GM10266 (cell line): ENCODE results near the gene BUB3.

ENCODE experiments used
- DNase-seq: peaks from one replicate; pipeline ENCODE4 v3.0.0; 2012; ENCODE audit errors: extremely low spot score
- TF ChIP-seq, protein P1 (sequence below): IDR thresholded peaks from 2 replicates; pipeline ENCODE4 v1.5.1; 2012; ENCODE audit warnings: mild to moderate bottlenecking, low read depth; ENCODE audit not compliant: control insufficient read depth, insufficient read depth; ENCODE audit errors: missing control alignments

Gene BUB3

DNA sequence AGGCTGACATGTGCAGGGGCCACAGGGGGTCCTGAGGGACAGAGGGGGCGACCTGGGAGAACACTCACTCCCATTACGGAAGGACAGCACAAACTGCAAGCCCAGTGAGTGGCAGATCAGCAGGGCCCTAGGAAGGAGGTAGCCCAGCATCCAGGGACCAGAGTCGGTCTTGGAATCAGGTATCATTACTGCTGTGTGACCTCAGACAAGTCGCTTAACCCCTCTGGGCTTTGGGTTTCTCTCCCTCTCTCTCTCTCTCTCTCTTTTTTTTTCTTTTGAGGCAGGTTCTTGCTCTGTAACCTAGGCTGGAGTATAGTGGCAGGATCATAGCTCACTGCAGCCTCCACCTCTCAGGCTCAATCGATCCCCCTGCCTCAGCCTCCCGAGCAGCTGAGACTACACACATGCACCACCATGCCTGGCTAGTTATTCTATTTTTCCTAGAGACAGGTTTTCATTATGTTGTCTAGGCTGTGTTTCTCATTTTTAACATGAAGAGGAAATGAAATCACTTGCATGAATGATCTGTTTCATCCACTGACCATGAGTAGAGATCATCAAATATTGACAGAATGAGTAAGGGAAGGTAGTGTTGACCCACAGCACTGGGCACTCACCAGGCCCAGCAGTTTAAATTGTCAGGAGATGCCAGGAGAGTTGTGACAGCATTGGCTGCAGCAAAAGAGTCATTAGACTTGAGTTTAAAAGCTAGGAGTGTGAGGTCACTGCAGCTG is 49.4 kb downstream of the BUB3 start:
- TF ChIP-seq, protein P1, sequence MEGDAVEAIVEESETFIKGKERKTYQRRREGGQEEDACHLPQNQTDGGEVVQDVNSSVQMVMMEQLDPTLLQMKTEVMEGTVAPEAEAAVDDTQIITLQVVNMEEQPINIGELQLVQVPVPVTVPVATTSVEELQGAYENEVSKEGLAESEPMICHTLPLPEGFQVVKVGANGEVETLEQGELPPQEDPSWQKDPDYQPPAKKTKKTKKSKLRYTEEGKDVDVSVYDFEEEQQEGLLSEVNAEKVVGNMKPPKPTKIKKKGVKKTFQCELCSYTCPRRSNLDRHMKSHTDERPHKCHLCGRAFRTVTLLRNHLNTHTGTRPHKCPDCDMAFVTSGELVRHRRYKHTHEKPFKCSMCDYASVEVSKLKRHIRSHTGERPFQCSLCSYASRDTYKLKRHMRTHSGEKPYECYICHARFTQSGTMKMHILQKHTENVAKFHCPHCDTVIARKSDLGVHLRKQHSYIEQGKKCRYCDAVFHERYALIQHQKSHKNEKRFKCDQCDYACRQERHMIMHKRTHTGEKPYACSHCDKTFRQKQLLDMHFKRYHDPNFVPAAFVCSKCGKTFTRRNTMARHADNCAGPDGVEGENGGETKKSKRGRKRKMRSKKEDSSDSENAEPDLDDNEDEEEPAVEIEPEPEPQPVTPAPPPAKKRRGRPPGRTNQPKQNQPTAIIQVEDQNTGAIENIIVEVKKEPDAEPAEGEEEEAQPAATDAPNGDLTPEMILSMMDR, result no peak
- no peak for DNase-seq

DNA sequence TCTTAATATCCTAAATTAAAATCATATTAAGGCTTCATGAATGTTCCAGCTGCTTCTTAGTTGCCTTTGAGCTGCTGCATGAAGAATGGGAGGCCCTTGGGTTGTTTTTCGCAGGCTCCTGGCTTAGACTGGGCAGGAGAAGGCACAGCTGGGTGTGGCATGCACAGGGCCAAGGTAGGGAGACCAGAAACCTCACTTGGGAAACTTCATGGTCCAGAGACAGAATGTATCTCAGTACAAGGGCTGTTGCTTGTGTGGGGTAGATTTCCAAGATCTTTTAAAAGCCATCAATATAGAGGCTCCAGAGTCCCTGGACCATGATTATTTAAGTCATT is 49.9 kb downstream of the BUB3 start:
- no peak for DNase-seq
- TF ChIP-seq, protein P1, result no peak

GRCh38 chr10:123205041-123205440 is 50.8 kb downstream of the BUB3 start:
- TF ChIP-seq, protein P1, result no peak
- no peak for DNase-seq

GRCh38 chr10:123212063-123212462 is 57.9 kb downstream of the BUB3 start:
- TF ChIP-seq, protein P1, result no peak

DNA sequence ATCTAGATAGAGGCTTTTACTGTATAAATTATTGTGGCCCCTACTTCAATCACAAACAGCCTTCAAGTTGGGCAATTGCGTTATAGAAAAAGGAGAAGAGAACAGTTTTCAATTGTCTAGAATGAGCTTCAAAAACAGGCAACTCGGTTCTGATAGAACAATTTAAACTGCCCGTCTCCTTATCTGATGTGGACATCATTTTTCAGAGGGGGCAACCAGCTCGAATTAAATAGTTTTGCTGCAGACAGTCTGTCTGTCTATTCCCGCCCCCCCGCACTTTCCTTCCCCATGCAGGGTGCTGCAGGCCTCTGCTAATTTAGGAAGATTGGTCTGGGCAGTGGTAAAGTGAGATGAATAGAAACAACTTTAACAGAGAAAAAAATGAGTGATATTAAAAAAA is 58.4 kb downstream of the BUB3 start:
- DNase-seq, result no peak
- TF ChIP-seq, protein P1, result no peak

More at GRCh38 chr10:123212063-123212462, 57.9 kb downstream of the BUB3 start:
- DNase-seq, result no peak

- DNase-seq, result no peak
- TF ChIP-seq, protein P1, result no peak
Measured at GRCh38 chr10:123213192-123213591, 59.0 kb downstream of the BUB3 start.
